Measurements from ENCODE around the gene MLLT3.
A peak's percentile ranks its signal among the peaks of the same experiment; 100 is the strongest.

The MLLT3 gene

GRCh38 chr9:20545023-20545622 lies 77.2 kb downstream of the MLLT3 start:
- no CpG with 5 or more reads among the region's 3 CpGs for WGBS (ENCODE audit: insufficient coverage, insufficient read length)
- H3K4me1 ChIP-seq (ENCODE audit: control insufficient read depth, insufficient read depth, low read length), result no peaks in the 10 kb centered on the region
- H3K9me3 ChIP-seq (ENCODE audit: control insufficient read depth, insufficient read depth, low read length), result peaks cover 2% of the 10 kb centered on the region; the same call in 1 of the 2 replicates

GRCh38 chr9:20540169-20540863 lies 82.0 kb downstream of the MLLT3 start:
- no peak overlapping the region for H3K27ac ChIP-seq (ENCODE audit: low read length)
- H3K4me1 ChIP-seq (ENCODE audit: control insufficient read depth, insufficient read depth, low read length), result no peaks in the 10 kb centered on the region
- no peak overlapping the region for H3K4me3 ChIP-seq (ENCODE audit: low read length)
- WGBS (ENCODE audit: insufficient coverage, insufficient read length), result no CpG with 5 or more reads among the region's 5 CpGs
- DNase-seq (ENCODE audit: low read depth, low spot score), result no peak
- H3K36me3 ChIP-seq (ENCODE audit: control insufficient read depth, insufficient read depth, low read length), result no peaks in the 10 kb centered on the region
- H3K9me3 ChIP-seq (ENCODE audit: control insufficient read depth, insufficient read depth, low read length), result peaks cover 5% of the 10 kb centered on the region
- H3K27me3 ChIP-seq (ENCODE audit: control insufficient read depth, insufficient read depth, low read length), result no peaks in the 10 kb centered on the region; the same call in 1 of the 2 replicates

More at GRCh38 chr9:20545023-20545622, 77.2 kb downstream of the MLLT3 start:
- Histone ChIP-seq H3K36me3 (ENCODE audit: control insufficient read depth, insufficient read depth, low read length) (no peaks in the 10 kb centered on the region), H3K27me3 (ENCODE audit: control insufficient read depth, insufficient read depth, low read length) (no peaks in the 10 kb centered on the region; the same call in 1 of the 2 replicates), H3K27ac (ENCODE audit: low read length) (no peak overlapping the region), H3K4me3 (ENCODE audit: low read length) (no peak overlapping the region)
- DNase-seq (ENCODE audit: low read depth, low spot score), result no peak

- DNase-seq (ENCODE audit: low read depth, low spot score), result no peak
- Histone ChIP-seq H3K9me3 (ENCODE audit: control insufficient read depth, insufficient read depth, low read length) (peaks cover 5% of the 10 kb centered on the region), H3K4me1 (ENCODE audit: control insufficient read depth, insufficient read depth, low read length) (no peaks in the 10 kb centered on the region), H3K27ac (ENCODE audit: low read length) (no peak overlapping the region), H3K27me3 (ENCODE audit: control insufficient read depth, insufficient read depth, low read length) (no peaks in the 10 kb centered on the region; the same call in 1 of the 2 replicates), H3K36me3 (ENCODE audit: control insufficient read depth, insufficient read depth, low read length) (no peaks in the 10 kb centered on the region), H3K4me3 (ENCODE audit: low read length) (no peak overlapping the region)
- no CpG with 5 or more reads among the region's 1 CpG for WGBS (ENCODE audit: insufficient coverage, insufficient read length)
Observed at GRCh38 chr9:20538956-20539355, 83.3 kb downstream of the MLLT3 start.

GRCh38 chr9:20538092-20538491 lies 84.2 kb downstream of the MLLT3 start:
- no peaks in the 10 kb centered on the region for H3K36me3 ChIP-seq (ENCODE audit: control insufficient read depth, insufficient read depth, low read length)
- no peak overlapping the region for H3K4me3 ChIP-seq (ENCODE audit: low read length)
- DNase-seq (ENCODE audit: low read depth, low spot score), result no peak
- no peaks in the 10 kb centered on the region for H3K4me1 ChIP-seq (ENCODE audit: control insufficient read depth, insufficient read depth, low read length)
- H3K27ac ChIP-seq (ENCODE audit: low read length), result no peak overlapping the region
- no peaks in the 10 kb centered on the region; the same call in 1 of the 2 replicates for H3K27me3 ChIP-seq (ENCODE audit: control insufficient read depth, insufficient read depth, low read length)
- H3K9me3 ChIP-seq (ENCODE audit: control insufficient read depth, insufficient read depth, low read length), result peaks cover 5% of the 10 kb centered on the region

GRCh38 chr9:20537294-20537693 lies 85.0 kb downstream of the MLLT3 start:
- Histone ChIP-seq H3K27me3 (ENCODE audit: control insufficient read depth, insufficient read depth, low read length) (no peaks in the 10 kb centered on the region; the same call in 1 of the 2 replicates), H3K4me3 (ENCODE audit: low read length) (no peak overlapping the region), H3K36me3 (ENCODE audit: control insufficient read depth, insufficient read depth, low read length) (no peaks in the 10 kb centered on the region), H3K9me3 (ENCODE audit: control insufficient read depth, insufficient read depth, low read length) (peaks cover 5% of the 10 kb centered on the region), H3K4me1 (ENCODE audit: control insufficient read depth, insufficient read depth, low read length) (no peaks in the 10 kb centered on the region), H3K27ac (ENCODE audit: low read length) (no peak overlapping the region)
- DNase-seq (ENCODE audit: low read depth, low spot score), result no peak
- no CpG with 5 or more reads among the region's 2 CpGs for WGBS (ENCODE audit: insufficient coverage, insufficient read length)

- H3K36me3 ChIP-seq (ENCODE audit: control insufficient read depth, insufficient read depth, low read length), result no peaks in the 10 kb centered on the region
- H3K27ac ChIP-seq (ENCODE audit: low read length), result no peak overlapping the region
- DNase-seq (ENCODE audit: low read depth, low spot score), result no peak
- WGBS (ENCODE audit: insufficient coverage, insufficient read length), result no CpG with 5 or more reads among the region's 4 CpGs
- H3K27me3 ChIP-seq (ENCODE audit: control insufficient read depth, insufficient read depth, low read length), result no peaks in the 10 kb centered on the region
- H3K4me3 ChIP-seq (ENCODE audit: low read length), result no peak overlapping the region
- H3K4me1 ChIP-seq (ENCODE audit: control insufficient read depth, insufficient read depth, low read length), result no peaks in the 10 kb centered on the region
- H3K9me3 ChIP-seq (ENCODE audit: control insufficient read depth, insufficient read depth, low read length), result no peaks in the 10 kb centered on the region
Observed at GRCh38 chr9:20532584-20532983, 89.7 kb downstream of the MLLT3 start.

- H3K4me1 ChIP-seq (ENCODE audit: control insufficient read depth, insufficient read depth, low read length), result no peaks in the 10 kb centered on the region
- no peaks in the 10 kb centered on the region for H3K36me3 ChIP-seq (ENCODE audit: control insufficient read depth, insufficient read depth, low read length)
- H3K27ac ChIP-seq (ENCODE audit: low read length), result no peak overlapping the region
- no peak for DNase-seq (ENCODE audit: low read depth, low spot score)
- H3K27me3 ChIP-seq (ENCODE audit: control insufficient read depth, insufficient read depth, low read length), result no peaks in the 10 kb centered on the region
- H3K9me3 ChIP-seq (ENCODE audit: control insufficient read depth, insufficient read depth, low read length), result no peaks in the 10 kb centered on the region
- WGBS (ENCODE audit: insufficient coverage, insufficient read length), result no CpG with 5 or more reads among the region's 2 CpGs
- H3K4me3 ChIP-seq (ENCODE audit: low read length), result no peak overlapping the region
Observed at GRCh38 chr9:20529837-20530236, 92.5 kb downstream of the MLLT3 start.

- H3K9me3 ChIP-seq (ENCODE audit: control insufficient read depth, insufficient read depth, low read length), result no peaks in the 10 kb centered on the region
- no peaks in the 10 kb centered on the region for H3K4me1 ChIP-seq (ENCODE audit: control insufficient read depth, insufficient read depth, low read length)
- no peak for DNase-seq (ENCODE audit: low read depth, low spot score)
- no peaks in the 10 kb centered on the region for H3K27me3 ChIP-seq (ENCODE audit: control insufficient read depth, insufficient read depth, low read length)
- H3K27ac ChIP-seq (ENCODE audit: low read length), result no peak overlapping the region
- no peak overlapping the region for H3K4me3 ChIP-seq (ENCODE audit: low read length)
- WGBS (ENCODE audit: insufficient coverage, insufficient read length), result no CpG with 5 or more reads among the region's 5 CpGs
- H3K36me3 ChIP-seq (ENCODE audit: control insufficient read depth, insufficient read depth, low read length), result no peaks in the 10 kb centered on the region
Observed at GRCh38 chr9:20528253-20528652, 94.0 kb downstream of the MLLT3 start.

GRCh38 chr9:20526500-20527319 lies 95.6 kb downstream of the MLLT3 start:
- no peaks in the 10 kb centered on the region for H3K9me3 ChIP-seq (ENCODE audit: control insufficient read depth, insufficient read depth, low read length)
- H3K27ac ChIP-seq (ENCODE audit: low read length), result no peak overlapping the region
- H3K27me3 ChIP-seq (ENCODE audit: control insufficient read depth, insufficient read depth, low read length), result no peaks in the 10 kb centered on the region
- DNase-seq (ENCODE audit: low read depth, low spot score), result no peak
- H3K4me1 ChIP-seq (ENCODE audit: control insufficient read depth, insufficient read depth, low read length), result no peaks in the 10 kb centered on the region
- H3K4me3 ChIP-seq (ENCODE audit: low read length), result no peak overlapping the region
- no CpG with 5 or more reads among the region's 1 CpG for WGBS (ENCODE audit: insufficient coverage, insufficient read length)
- H3K36me3 ChIP-seq (ENCODE audit: control insufficient read depth, insufficient read depth, low read length), result no peaks in the 10 kb centered on the region

GRCh38 chr9:20524776-20525175 lies 97.5 kb downstream of the MLLT3 start:
- H3K4me1 ChIP-seq (ENCODE audit: control insufficient read depth, insufficient read depth, low read length), result no peaks in the 10 kb centered on the region
- no peaks in the 10 kb centered on the region for H3K9me3 ChIP-seq (ENCODE audit: control insufficient read depth, insufficient read depth, low read length)
- no peaks in the 10 kb centered on the region for H3K27me3 ChIP-seq (ENCODE audit: control insufficient read depth, insufficient read depth, low read length)
- no peak overlapping the region for H3K4me3 ChIP-seq (ENCODE audit: low read length)
- peak; percentile 41 for DNase-seq (ENCODE audit: low read depth, low spot score)
- no CpG with 5 or more reads among the region's 2 CpGs for WGBS (ENCODE audit: insufficient coverage, insufficient read length)
- no peaks in the 10 kb centered on the region for H3K36me3 ChIP-seq (ENCODE audit: control insufficient read depth, insufficient read depth, low read length)
- no peak overlapping the region for H3K27ac ChIP-seq (ENCODE audit: low read length)

Measured in iPS DF 6.9 (cell line).